GM12878 (cell line): ENCODE results near the gene RSPH4A. TPM values are rescaled to one million over a fixed set of nuclear protein-coding genes. Genes with fewer than 3 reads are reported as not detected.

Source experiments
- ATF2 ChIP-seq: IDR thresholded peaks from 2 replicates; pipeline ENCODE4 v1.6.1; 2012; ENCODE audit warnings: low read length, inconsistent platforms
- EP300 ChIP-seq, 2 experiments: fragments of 150-350 bp in 1 of 2; IDR thresholded peaks; 2 replicates each; pipeline ENCODE4 v1.6.1; 2011 to 2012; ENCODE audit warnings: low read depth in 2 of 2, low read length in 2 of 2, borderline replicate concordance in 1 of 2, improper control_type of control experiment in 1 of 2, inconsistent platforms in 1 of 2; ENCODE audit not compliant: control insufficient read depth in 1 of 2
- EZH2 ChIP-seq: IDR thresholded peaks from 2 replicates; pipeline ENCODE4 v1.6.1; 2012; ENCODE audit warnings: low read depth, mild to moderate bottlenecking, control low read depth, inconsistent platforms, low read length, borderline replicate concordance; ENCODE audit not compliant: control insufficient read depth
- IKZF2 ChIP-seq, 2 experiments: fragments of 450-650 bp; IDR thresholded peaks; 2 replicates each; pipeline ENCODE4 v1.6.1; 2017; ENCODE audit warnings: mild to moderate bottlenecking in 2 of 2, moderate library complexity in 2 of 2
- MEF2A ChIP-seq: IDR thresholded peaks from 2 replicates; pipeline ENCODE4 v1.6.1; 2011; ENCODE audit warnings: low read depth, mild to moderate bottlenecking, low read length, moderate library complexity; ENCODE audit not compliant: insufficient read depth
- NFXL1 ChIP-seq: fragments of 450-650 bp; IDR thresholded peaks from 2 replicates; pipeline ENCODE4 v1.6.1; 2017; ENCODE audit warnings: antibody characterized with exemption, mild to moderate bottlenecking, borderline replicate concordance
- POLR2AphosphoS5 ChIP-seq: IDR thresholded peaks from 2 replicates; pipeline ENCODE4 v1.6.1; 2011; ENCODE audit warnings: mild to moderate bottlenecking, low read length, inconsistent platforms
- RCOR1 ChIP-seq: conservative IDR thresholded peaks from 2 replicates; pipeline ENCODE4 v1.6.1; 2012; ENCODE audit warnings: low read depth, low read length, improper control_type of control experiment
- SIN3A ChIP-seq: IDR thresholded peaks from 2 replicates; pipeline ENCODE4 v1.6.1; 2012; ENCODE audit warnings: low read depth, low read length, improper control_type of control experiment
- SMC3 ChIP-seq: IDR thresholded peaks from 2 replicates; pipeline ENCODE4 v1.6.1; 2011; ENCODE audit warnings: low read length, improper control_type of control experiment, borderline replicate concordance
- STAT3 ChIP-seq: IDR thresholded peaks from 2 replicates; pipeline ENCODE4 v1.6.1; 2011; ENCODE audit warnings: low read depth, low read length, improper control_type of control experiment
- TAF1 ChIP-seq: IDR thresholded peaks from 2 replicates; pipeline ENCODE4 v1.6.1; 2011; ENCODE audit warnings: mild to moderate bottlenecking, low read depth, low read length, borderline replicate concordance
- USF2 ChIP-seq: IDR thresholded peaks from 2 replicates; pipeline ENCODE4 v1.6.1; 2011; ENCODE audit warnings: low read depth, low read length, improper control_type of control experiment, borderline replicate concordance
- YBX1 ChIP-seq: fragments of 450-650 bp; IDR thresholded peaks from 2 replicates; pipeline ENCODE4 v1.6.1; 2016; ENCODE audit warnings: antibody characterized with exemption
- ZBED1 ChIP-seq: IDR thresholded peaks from 2 replicates; pipeline ENCODE4 v1.6.1; 2016; ENCODE audit warnings: borderline replicate concordance
- ZBTB40 ChIP-seq: fragments of 450-650 bp; IDR thresholded peaks from 2 replicates; pipeline ENCODE4 v1.6.1; 2016; ENCODE audit warnings: mild to moderate bottlenecking, moderate library complexity, borderline replicate concordance
- ZNF207 ChIP-seq: fragments of 450-650 bp; IDR thresholded peaks from 2 replicates; pipeline ENCODE4 v1.6.1; 2014; ENCODE audit warnings: antibody characterized with exemption, mild to moderate bottlenecking, borderline replicate concordance
- ZSCAN29 ChIP-seq: fragments of 450-650 bp; IDR thresholded peaks from 2 replicates; pipeline ENCODE4 v1.6.1; 2017; ENCODE audit warnings: mild to moderate bottlenecking, moderate library complexity
- polyA plus RNA-seq, 11 experiments: library from polyadenylated mRNA; depleted of rRNA in 4 of 11; unstranded in 6 of 11; stranded (reverse) in 5 of 11; fragments of >200 nt; fragmentation: Nextera tagmentation in 4 of 11; fragmentation: Illumina TruSeq in 1 of 11; extraction: Ambion mirVana in 4 of 11; extraction: Trizol in 1 of 11; gene quantifications; 1 replicate in 1 of 11; 2 replicates in 10 of 11; pipeline versions ENCODE4 v1.2.1 to v1.2.3, GENCODE V29; 2011 to 2016; ENCODE audit warnings: inconsistent platforms in 2 of 11, missing spikeins in 2 of 11, low read depth in 1 of 11
- total RNA-seq, 4 experiments: library from RNA; depleted of rRNA in 3 of 4; stranded (reverse); fragments of >200 nt in 3 of 4; fragmentation: Illumina TruSeq in 1 of 4; extraction: Trizol in 1 of 4; gene quantifications; 2 replicates each; pipeline versions ENCODE4 v1.2.1 to v1.2.3, GENCODE V29; 2013 to 2021
- TF ChIP-seq, protein P1 (sequence below): IDR thresholded peaks from 2 replicates; pipeline ENCODE4 v1.6.1; 2012; ENCODE audit warnings: mild to moderate bottlenecking, low read depth, low read length

RSPH4A gene
- total and polyA plus RNA-seq, 10 of the 15 experiments (the other 5 are each of a cell fraction or from before 2014, with no cell fraction given): 0.07 to 0.28 (median 0.21) TPM; not detected in 1

DNA sequence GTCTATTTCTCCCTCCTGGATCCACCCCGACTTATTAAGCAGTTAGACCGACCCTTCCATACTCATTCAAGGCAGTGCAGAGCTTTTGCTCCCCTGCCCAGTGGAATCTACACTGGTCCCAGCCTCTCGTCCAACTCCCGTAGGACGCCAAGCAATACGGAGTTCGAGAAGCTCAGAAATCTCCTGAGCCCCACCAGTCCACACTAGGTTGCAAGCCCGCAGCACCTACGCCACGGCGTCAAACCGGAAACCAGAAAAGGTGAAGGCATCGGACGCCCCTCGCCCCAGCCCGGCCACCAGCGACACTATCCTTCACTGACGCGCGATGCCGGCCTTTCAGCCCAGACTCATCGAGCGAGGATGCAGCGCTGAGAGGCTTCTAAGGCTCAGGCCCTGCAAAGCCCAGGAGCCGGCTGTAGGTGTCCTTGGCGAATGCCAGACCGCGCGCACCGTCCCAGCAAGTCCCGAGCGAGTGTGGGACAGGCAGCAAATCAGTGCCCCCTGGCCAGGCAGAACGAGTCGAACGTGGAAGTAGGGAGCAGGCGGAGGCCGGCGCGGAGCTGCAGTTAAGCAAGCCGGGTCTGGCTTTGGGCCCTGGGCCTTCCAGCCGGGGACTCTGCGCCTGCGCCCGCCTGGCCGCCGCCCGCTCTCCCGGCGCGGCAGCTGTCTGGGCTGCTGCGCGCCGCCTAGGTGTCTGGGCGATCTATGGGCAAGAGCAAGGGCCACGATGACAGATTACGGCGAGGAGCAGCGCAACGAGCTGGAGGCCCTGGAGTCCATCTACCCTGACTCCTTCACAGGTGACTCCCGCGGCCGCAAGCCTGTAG lies 45.2 kb upstream of the RSPH4A start, which contains the start of gene RWDD1 (continued):
- peak; percentile 71; the same call in 1 of the 2 replicates for TF ChIP-seq ZBTB40
- TF ChIP-seq RCOR1: no peak
- TF ChIP-seq SIN3A: peak; percentile 95
- TF ChIP-seq ZBED1: no peak
- TF ChIP-seq POLR2AphosphoS5: peak; percentile 96
- no peak for TF ChIP-seq YBX1
- TF ChIP-seq IKZF2 (IDR thresholded peaks at IDR 0.05): no peak; a peak in 1 of 4 replicates
- TF ChIP-seq EZH2: no peak
- TF ChIP-seq STAT3: no peak
- TF ChIP-seq NFXL1: no peak
- TF ChIP-seq ZSCAN29: 0 out of 2 replicates have a peak, but pooled peaks have one; percentile 41
- TF ChIP-seq SMC3: 0 out of 2 replicates have a peak, but pooled peaks have one; percentile 12
- peak; percentile 100 for TF ChIP-seq ZNF207
- TF ChIP-seq ATF2: no peak
- no peak for TF ChIP-seq USF2
- no peak for TF ChIP-seq EP300 (IDR thresholded peaks at IDR 0.05; ENCODE audit: borderline replicate concordance in 1 of 2, control insufficient read depth in 1 of 2, low read depth in 2 of 2, low read length in 2 of 2)
- TF ChIP-seq MEF2A: 0 out of 2 replicates have a peak, but pooled peaks have one; percentile 51
- TF ChIP-seq TAF1: peak; percentile 86
- TF ChIP-seq, protein P1, sequence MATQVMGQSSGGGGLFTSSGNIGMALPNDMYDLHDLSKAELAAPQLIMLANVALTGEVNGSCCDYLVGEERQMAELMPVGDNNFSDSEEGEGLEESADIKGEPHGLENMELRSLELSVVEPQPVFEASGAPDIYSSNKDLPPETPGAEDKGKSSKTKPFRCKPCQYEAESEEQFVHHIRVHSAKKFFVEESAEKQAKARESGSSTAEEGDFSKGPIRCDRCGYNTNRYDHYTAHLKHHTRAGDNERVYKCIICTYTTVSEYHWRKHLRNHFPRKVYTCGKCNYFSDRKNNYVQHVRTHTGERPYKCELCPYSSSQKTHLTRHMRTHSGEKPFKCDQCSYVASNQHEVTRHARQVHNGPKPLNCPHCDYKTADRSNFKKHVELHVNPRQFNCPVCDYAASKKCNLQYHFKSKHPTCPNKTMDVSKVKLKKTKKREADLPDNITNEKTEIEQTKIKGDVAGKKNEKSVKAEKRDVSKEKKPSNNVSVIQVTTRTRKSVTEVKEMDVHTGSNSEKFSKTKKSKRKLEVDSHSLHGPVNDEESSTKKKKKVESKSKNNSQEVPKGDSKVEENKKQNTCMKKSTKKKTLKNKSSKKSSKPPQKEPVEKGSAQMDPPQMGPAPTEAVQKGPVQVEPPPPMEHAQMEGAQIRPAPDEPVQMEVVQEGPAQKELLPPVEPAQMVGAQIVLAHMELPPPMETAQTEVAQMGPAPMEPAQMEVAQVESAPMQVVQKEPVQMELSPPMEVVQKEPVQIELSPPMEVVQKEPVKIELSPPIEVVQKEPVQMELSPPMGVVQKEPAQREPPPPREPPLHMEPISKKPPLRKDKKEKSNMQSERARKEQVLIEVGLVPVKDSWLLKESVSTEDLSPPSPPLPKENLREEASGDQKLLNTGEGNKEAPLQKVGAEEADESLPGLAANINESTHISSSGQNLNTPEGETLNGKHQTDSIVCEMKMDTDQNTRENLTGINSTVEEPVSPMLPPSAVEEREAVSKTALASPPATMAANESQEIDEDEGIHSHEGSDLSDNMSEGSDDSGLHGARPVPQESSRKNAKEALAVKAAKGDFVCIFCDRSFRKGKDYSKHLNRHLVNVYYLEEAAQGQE: 0 out of 2 replicates have a peak, but pooled peaks have one; percentile 44
